Measurements from ENCODE around the gene AP2A2. TPM values are rescaled to one million over a fixed set of nuclear protein-coding genes. Genes with fewer than 3 reads are reported as not detected.
A peak's percentile ranks its signal among the peaks of the same experiment; 100 is the strongest.

The AP2A2 gene
- total RNA-seq, 1 experiment from 2014 or later: 123 TPM

GRCh38 chr11:882596-882995 lies 43.1 kb upstream of the AP2A2 start:
- no peaks in the 10 kb centered on the region for H3K4me1 ChIP-seq (ENCODE audit: control insufficient read depth, insufficient read depth, low read length)
- H3K27ac ChIP-seq (ENCODE audit: low read length): no peak overlapping the region
- DNase-seq (ENCODE audit: low read depth, low spot score) (no peak), ATAC-seq (no peak)
- ChIA-PET CTCF (no interaction called here), POLR2A (no interaction called here)
- intact Hi-C loops (cut with micrococcal nuclease; ENCODE audit: unreplicated experiment) (no loop called here), in situ Hi-C loops (cut with HindIII; ENCODE audit: low pct_unique_long_range_greater_than_20kb, low sequenced_read_pairs) (no loop called here)
- BruUV-seq (replicated peaks): no TSS peak
- no peak overlapping the region for H3K4me3 ChIP-seq (ENCODE audit: low read depth in 2 of 2, low read length in 2 of 2)
- H3K9me3 ChIP-seq (ENCODE audit: control insufficient read depth, insufficient read depth, low read depth, low read length): no peaks in the 10 kb centered on the region
- TF ChIP-seq REST (IDR thresholded peaks at IDR 0.05; ENCODE audit: insufficient read depth in 1 of 2, low read depth in 2 of 2, low read length in 1 of 2): no peak
- H3K27me3 ChIP-seq (ENCODE audit: control insufficient read depth, insufficient read depth, low read length): no peaks in the 10 kb centered on the region
- H3K36me3 ChIP-seq (ENCODE audit: control insufficient read depth, insufficient read depth, low read length): no peaks in the 10 kb centered on the region

- Histone ChIP-seq H3K4me1 (ENCODE audit: control insufficient read depth, insufficient read depth, low read length) (no peaks in the 10 kb centered on the region; the same call in 1 of the 2 replicates), H3K27ac (ENCODE audit: low read length) (no peak overlapping the region), H3K36me3 (ENCODE audit: control insufficient read depth, insufficient read depth, low read length) (no peaks in the 10 kb centered on the region), H3K4me3 (ENCODE audit: low read depth in 2 of 2, low read length in 2 of 2) (no peak overlapping the region), H3K9me3 (ENCODE audit: control insufficient read depth, insufficient read depth, low read depth, low read length) (no peaks in the 10 kb centered on the region), H3K27me3 (ENCODE audit: control insufficient read depth, insufficient read depth, low read length) (no peaks in the 10 kb centered on the region)
- no peak for DNase-seq (ENCODE audit: low read depth, low spot score)
- TF ChIP-seq CTCF (IDR thresholded peaks at IDR 0.05): no peak
- TF ChIP-seq REST (IDR thresholded peaks at IDR 0.05; ENCODE audit: insufficient read depth in 1 of 2, low read depth in 2 of 2, low read length in 1 of 2): no peak
- TF ChIP-seq TCF7L2 (IDR thresholded peaks at IDR 0.05; ENCODE audit: low read depth, low read length): no peak
- TF ChIP-seq SIN3A (IDR thresholded peaks at IDR 0.05; ENCODE audit: borderline replicate concordance, insufficient read depth, low read depth, low read length): no peak
- no peak for TF ChIP-seq POLR2AphosphoS5 (IDR thresholded peaks at IDR 0.05; ENCODE audit: low read depth, low read length)
- peak; percentile 16; the same call in 1 of the 2 replicates for ATAC-seq
- POLR2A ChIA-PET: no interaction called here
- no TSS peak for BruUV-seq (replicated peaks)
- intact Hi-C loops (cut with micrococcal nuclease; ENCODE audit: unreplicated experiment): no loop called here
- CTCF ChIA-PET: no interaction called here
- in situ Hi-C loops (cut with HindIII; ENCODE audit: low pct_unique_long_range_greater_than_20kb, low sequenced_read_pairs): no loop called here
These were observed 42.1 kb upstream of the AP2A2 start for GRCh38 chr11:883527-883926.
